Gastrocnemius medialis (tissue), 4 donors: Measurements from ENCODE around the gene WNT16. TPM values are rescaled to one million over a fixed set of nuclear protein-coding genes. Genes with fewer than 3 reads are reported as not detected.

Source experiments
- ATAC-seq, 2 donors: fragments of 150-250 bp; one replicate each; pipeline ENCODE4 v1.9.1; 2016
- DNase-seq, 2 donors: peaks; one replicate each; pipeline ENCODE4 v3.0.0-alpha.2; 2019
- H3K27ac ChIP-seq, 4 donors: fragments of 200-600 bp; sonication (generic); 1 replicate in 1 of 4; 2 replicates in 3 of 4; pipeline ENCODE4 v1.5.1; 2016 to 2018; ENCODE audit warnings: mild to moderate bottlenecking in 2 of 4, moderate library complexity in 1 of 4
- H3K27me3 ChIP-seq, 3 donors: fragments of 200-600 bp; sonication (generic) in 2 of 3; 1 replicate in 1 of 3; 2 replicates in 2 of 3; pipeline versions ENCODE4 v1.5.1 to v1.6.0; 2016 to 2019; ENCODE audit warnings: mild to moderate bottlenecking in 1 of 3, moderate library complexity in 1 of 3
- H3K36me3 ChIP-seq, 2 donors: fragments of 200-600 bp; sonication (generic) in 1 of 2; one replicate each; pipeline ENCODE4 v1.5.1; 2017 to 2018
- H3K4me1 ChIP-seq, 2 donors: fragments of 200-600 bp; sonication (generic) in 1 of 2; one replicate each; pipeline ENCODE4 v1.5.1; 2016 to 2017; ENCODE audit warnings: mild to moderate bottlenecking in 2 of 2
- H3K4me3 ChIP-seq, 4 donors: fragments of 200-600 bp; sonication (generic) in 3 of 4; 1 replicate in 1 of 4; 2 replicates in 3 of 4; pipeline ENCODE4 v1.5.1; 2016 to 2019; ENCODE audit warnings: mild to moderate bottlenecking in 2 of 4
- H3K9me3 ChIP-seq, 3 donors: fragments of 200-600 bp; sonication (generic) in 2 of 3; 1 replicate in 1 of 3; 2 replicates in 2 of 3; pipeline ENCODE4 v1.5.1; 2016 to 2019
- POLR2A ChIP-seq, 2 donors: fragments of 450-650 bp; IDR thresholded peaks; one replicate each; pipeline ENCODE4 v1.6.1; 2017; ENCODE audit warnings: antibody characterized with exemption in 2 of 2, mild to moderate bottlenecking in 2 of 2, moderate library complexity in 2 of 2
- in situ Hi-C, 4 donors: fragments of 200-750 bp; cut with MboI; loops; one replicate each; pipeline versions ENCODE4 v1.15.0 to v1.8.0; 2017; ENCODE audit warnings: low sequenced_read_pairs in 4 of 4
- intact Hi-C: fragments of 100-400 bp; cut with DNase I; formaldehyde crosslinking; loops from one replicate; pipeline ENCODE4 v1.15.1; 2023; ENCODE audit warnings: low total_unique reads
- total RNA-seq, 4 donors: library from RNA; depleted of rRNA; stranded (reverse); fragments of >200 nt; gene quantifications; one replicate each; pipeline versions ENCODE4 v1.1.0 to v1.2.3, GENCODE V29; 2016
- TF ChIP-seq, protein P1 (sequence below), 5 experiments: fragments of 450-650 bp in 3 of 5; fragments of 200-600 bp in 2 of 5; sonication (generic) in 2 of 5; IDR thresholded peaks in 4 of 5; conservative IDR thresholded peaks in 1 of 5; 1 replicate in 4 of 5; 2 replicates in 1 of 5; pipeline ENCODE4 v1.5.1; 2016 to 2019; ENCODE audit warnings: antibody characterized with exemption in 5 of 5, mild to moderate bottlenecking in 3 of 5, moderate library complexity in 3 of 5

WNT16 gene
- total RNA-seq, 4 donors from 2014 or later, result 1.5 TPM; not detected in 3

DNA sequence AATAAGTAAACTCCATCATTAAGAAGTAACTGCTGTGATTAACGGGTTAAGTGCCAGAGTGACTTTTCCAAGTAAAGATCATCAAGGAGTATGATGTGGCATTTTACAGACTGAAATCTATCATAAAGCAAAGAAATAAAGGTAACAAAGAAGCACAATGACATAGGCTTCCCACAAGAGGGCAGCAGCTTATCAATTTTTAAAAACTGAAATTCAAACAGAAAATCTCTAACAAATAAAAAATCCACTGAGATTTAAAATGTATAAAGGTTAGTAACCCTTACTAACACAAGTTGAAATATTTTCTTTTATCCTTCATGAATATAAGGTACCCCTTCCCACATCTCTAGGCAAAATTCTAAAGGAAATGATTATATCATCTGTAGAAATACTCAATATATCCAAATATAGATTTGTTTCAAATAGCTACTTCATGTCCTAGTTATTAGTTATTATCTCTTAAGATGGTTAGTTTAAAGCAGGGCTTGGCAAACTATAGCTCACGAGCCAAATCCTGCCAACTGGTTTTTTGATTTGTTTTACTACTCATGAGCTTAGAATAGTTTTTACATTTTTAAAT lies 38.1 kb downstream of the WNT16 start:
- no peak for TF ChIP-seq POLR2A (IDR thresholded peaks at IDR 0.05)
- TF ChIP-seq, protein P1, sequence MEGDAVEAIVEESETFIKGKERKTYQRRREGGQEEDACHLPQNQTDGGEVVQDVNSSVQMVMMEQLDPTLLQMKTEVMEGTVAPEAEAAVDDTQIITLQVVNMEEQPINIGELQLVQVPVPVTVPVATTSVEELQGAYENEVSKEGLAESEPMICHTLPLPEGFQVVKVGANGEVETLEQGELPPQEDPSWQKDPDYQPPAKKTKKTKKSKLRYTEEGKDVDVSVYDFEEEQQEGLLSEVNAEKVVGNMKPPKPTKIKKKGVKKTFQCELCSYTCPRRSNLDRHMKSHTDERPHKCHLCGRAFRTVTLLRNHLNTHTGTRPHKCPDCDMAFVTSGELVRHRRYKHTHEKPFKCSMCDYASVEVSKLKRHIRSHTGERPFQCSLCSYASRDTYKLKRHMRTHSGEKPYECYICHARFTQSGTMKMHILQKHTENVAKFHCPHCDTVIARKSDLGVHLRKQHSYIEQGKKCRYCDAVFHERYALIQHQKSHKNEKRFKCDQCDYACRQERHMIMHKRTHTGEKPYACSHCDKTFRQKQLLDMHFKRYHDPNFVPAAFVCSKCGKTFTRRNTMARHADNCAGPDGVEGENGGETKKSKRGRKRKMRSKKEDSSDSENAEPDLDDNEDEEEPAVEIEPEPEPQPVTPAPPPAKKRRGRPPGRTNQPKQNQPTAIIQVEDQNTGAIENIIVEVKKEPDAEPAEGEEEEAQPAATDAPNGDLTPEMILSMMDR (IDR thresholded peaks at IDR 0.05 in 4 of 5, conservative IDR thresholded peaks at IDR 0.05 in 1 of 5), result peak; percentile 45 to 73 (median 70)
- Histone ChIP-seq H3K36me3 (no peaks in the 10 kb centered on the region), H3K4me1 (no peaks in the 10 kb centered on the region), H3K4me3 (no peak overlapping the region), H3K27ac (no peak overlapping the region), H3K9me3 (no peaks in the 10 kb centered on the region), H3K27me3 (no peaks in the 10 kb centered on the region)
- in situ Hi-C loops, result loop anchor here (5.0 to 25.0 kb wide), 2 partner anchors 180 to 620 kb away; no protein-coding TSS in a partner anchor
- ATAC-seq (no peak), DNase-seq (no peak)
- intact Hi-C loops, result loop anchor here (1.0 kb wide), 1 partner anchor 180 kb away; no protein-coding TSS in a partner anchor

DNA sequence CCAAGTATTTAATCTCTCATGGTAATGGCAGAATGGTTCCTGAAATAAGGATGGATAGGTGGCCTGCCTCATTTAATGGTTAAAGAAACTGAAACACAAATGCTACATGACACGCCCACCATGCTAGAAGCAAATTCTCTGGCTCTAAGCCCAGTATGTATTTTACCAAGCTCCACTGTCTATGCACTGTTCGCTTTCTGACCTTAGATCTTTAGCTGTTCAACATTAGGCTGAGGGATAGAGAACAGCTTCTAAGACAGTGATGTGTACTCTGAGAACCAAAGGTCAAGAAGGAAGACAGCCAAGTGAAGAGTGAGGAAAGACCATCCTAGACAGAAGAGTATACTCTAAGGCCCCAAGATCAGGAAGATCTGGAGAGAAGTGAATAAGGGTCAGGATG lies 40.7 kb downstream of the WNT16 start:
- DNase-seq (no peak), ATAC-seq (peak in 1 of 2 donors; percentile 19)
- H3K27ac ChIP-seq, result no peak overlapping the region
- H3K4me1 ChIP-seq, result peaks cover 0 to 4% of the 10 kb centered on the region in 2 donors
- intact Hi-C loops (no loop called here), in situ Hi-C loops (loop anchor here (5.0 to 25.0 kb wide), 2 partner anchors 178 to 618 kb away; no protein-coding TSS in a partner anchor)
- H3K4me3 ChIP-seq, result no peak overlapping the region
- H3K9me3 ChIP-seq, result no peaks in the 10 kb centered on the region
- no peaks in the 10 kb centered on the region for H3K27me3 ChIP-seq
- no peaks in the 10 kb centered on the region for H3K36me3 ChIP-seq
- TF ChIP-seq POLR2A (IDR thresholded peaks at IDR 0.05), result no peak
- TF ChIP-seq, protein P1 (IDR thresholded peaks at IDR 0.05 in 4 of 5, conservative IDR thresholded peaks at IDR 0.05 in 1 of 5), result no peak

GRCh38 chr7:121371367-121371766 lies 42.6 kb downstream of the WNT16 start:
- no peaks in the 10 kb centered on the region for H3K36me3 ChIP-seq
- TF ChIP-seq, protein P1 (IDR thresholded peaks at IDR 0.05 in 4 of 5, conservative IDR thresholded peaks at IDR 0.05 in 1 of 5), result no peak
- no peak for TF ChIP-seq POLR2A (IDR thresholded peaks at IDR 0.05)
- ATAC-seq, result no peak
- in situ Hi-C loops, result loop anchor here in 1 of 4 donors (25.0 kb wide), 1 partner anchor 616 kb away; no protein-coding TSS in a partner anchor
- H3K4me3 ChIP-seq, result no peak overlapping the region
- H3K27ac ChIP-seq, result no peak overlapping the region
- intact Hi-C loops, result no loop called here
- no peaks in the 10 kb centered on the region for H3K27me3 ChIP-seq
- peaks cover 0 to 4% of the 10 kb centered on the region in 2 donors for H3K4me1 ChIP-seq
- no peaks in the 10 kb centered on the region for H3K9me3 ChIP-seq
- DNase-seq, result no peak

DNA sequence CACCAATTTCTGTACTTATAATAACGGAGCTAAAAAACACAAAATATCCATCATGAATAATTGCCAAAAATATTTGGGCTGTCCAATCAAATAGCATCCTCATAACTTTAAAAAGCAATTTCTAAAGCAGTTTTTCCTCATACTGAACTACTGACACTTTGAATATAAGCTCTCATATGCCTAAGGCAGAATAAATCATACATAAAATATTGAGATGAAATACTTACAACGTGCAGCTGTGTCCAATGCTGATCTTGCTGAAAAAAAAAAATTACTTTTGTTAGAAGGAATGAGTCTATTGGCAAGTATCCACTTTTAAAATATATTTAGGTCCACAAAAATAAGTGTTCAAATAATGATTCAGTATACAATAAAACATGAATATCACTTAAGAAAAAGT lies 43.1 kb downstream of the WNT16 start:
- Histone ChIP-seq H3K27me3 (no peaks in the 10 kb centered on the region), H3K27ac (no peak overlapping the region), H3K36me3 (no peaks in the 10 kb centered on the region), H3K4me3 (no peak overlapping the region), H3K9me3 (no peaks in the 10 kb centered on the region), H3K4me1 (peaks cover 0 to 4% of the 10 kb centered on the region in 2 donors)
- ATAC-seq (no peak), DNase-seq (no peak)
- intact Hi-C loops, result no loop called here
- TF ChIP-seq, protein P1 (IDR thresholded peaks at IDR 0.05 in 4 of 5, conservative IDR thresholded peaks at IDR 0.05 in 1 of 5), result no peak
- TF ChIP-seq POLR2A (IDR thresholded peaks at IDR 0.05), result no peak
- in situ Hi-C loops, result loop anchor here in 1 of 4 donors (25.0 kb wide), 1 partner anchor 615 kb away; no protein-coding TSS in a partner anchor
